Mucosa of rectum (tissue), 2 donors: ENCODE data around the gene HAUS8.

Source experiments
- H3K27ac ChIP-seq, 2 donors: one replicate each; pipeline ENCODE4 v1.7.0; 2013; ENCODE audit warnings: inconsistent platforms in 2 of 2, low read depth in 2 of 2, low read length in 2 of 2
- H3K27me3 ChIP-seq, 2 donors: one replicate each; pipeline ENCODE4 v1.7.0; 2013; ENCODE audit warnings: low read length in 2 of 2; ENCODE audit not compliant: control insufficient read depth in 2 of 2, insufficient read depth in 2 of 2
- H3K36me3 ChIP-seq, 2 donors: one replicate each; pipeline ENCODE4 v1.7.0; 2013; ENCODE audit warnings: low read length in 2 of 2; ENCODE audit not compliant: control insufficient read depth in 2 of 2, insufficient read depth in 2 of 2
- H3K4me1 ChIP-seq, 2 donors: one replicate each; pipeline ENCODE4 v1.7.0; 2013; ENCODE audit warnings: low read length in 2 of 2, mild to moderate bottlenecking in 1 of 2; ENCODE audit not compliant: control insufficient read depth in 2 of 2, insufficient read depth in 2 of 2
- H3K4me3 ChIP-seq, 2 donors: one replicate each; pipeline ENCODE4 v1.7.0; 2013; ENCODE audit warnings: low read length in 2 of 2
- H3K9ac ChIP-seq, 2 donors: one replicate each; pipeline ENCODE4 v1.7.0; 2013; ENCODE audit warnings: low read length in 2 of 2, low read depth in 1 of 2, mild to moderate bottlenecking in 1 of 2
- H3K9me3 ChIP-seq, 2 donors: one replicate each; pipeline ENCODE4 v1.7.0; 2013; ENCODE audit warnings: low read length in 2 of 2; ENCODE audit not compliant: control insufficient read depth in 2 of 2
- donor health status: healthy.
- donor health status: Normal muscosa, but diverticular disease.

Gene HAUS8

GRCh38 chr19:17061205-17061604, 14.0 kb downstream of the HAUS8 start:
- Histone ChIP-seq H3K27ac (peak overlapping the region; percentile 71 to 92), H3K9ac (peak overlapping the region in 1 of 2 donors; percentile 5), H3K27me3 (no peaks in the 10 kb centered on the region), H3K4me3 (peak overlapping the region in 1 of 2 donors; percentile 39), H3K4me1 (peaks cover 14 to 24% of the 10 kb centered on the region in 2 donors), H3K9me3 (no peaks in the 10 kb centered on the region), H3K36me3 (peaks cover 14 to 21% of the 10 kb centered on the region in 2 donors)

- H3K36me3 ChIP-seq, result peaks cover 14 to 21% of the 10 kb centered on the region in 2 donors
- H3K4me3 ChIP-seq, result no peak overlapping the region
These were observed 14.4 kb downstream of the HAUS8 start for GRCh38 chr19:17060802-17061201.

GRCh38 chr19:17058236-17058635, 17.0 kb downstream of the HAUS8 start:
- no peak overlapping the region for H3K9ac ChIP-seq
- no peak overlapping the region for H3K4me3 ChIP-seq
- peaks cover 21 to 34% of the 10 kb centered on the region in 2 donors for H3K36me3 ChIP-seq
- H3K27me3 ChIP-seq, result no peaks in the 10 kb centered on the region
- H3K9me3 ChIP-seq, result no peaks in the 10 kb centered on the region
- peaks cover 7 to 18% of the 10 kb centered on the region in 2 donors for H3K4me1 ChIP-seq
- H3K27ac ChIP-seq, result no peak overlapping the region

More at GRCh38 chr19:17060802-17061201, 14.4 kb downstream of the HAUS8 start:
- Histone ChIP-seq H3K9ac (no peak overlapping the region), H3K9me3 (no peaks in the 10 kb centered on the region), H3K27ac (peak overlapping the region in 1 of 2 donors; percentile 64), H3K27me3 (no peaks in the 10 kb centered on the region), H3K4me1 (peaks cover 14 to 24% of the 10 kb centered on the region in 2 donors)

GRCh38 chr19:17055636-17056035, 19.6 kb downstream of the HAUS8 start:
- H3K4me3 ChIP-seq, result no peak overlapping the region
- H3K9me3 ChIP-seq, result no peaks in the 10 kb centered on the region
- no peaks in the 10 kb centered on the region for H3K27me3 ChIP-seq
- H3K27ac ChIP-seq, result no peak overlapping the region
- H3K36me3 ChIP-seq, result peaks cover 26 to 53% of the 10 kb centered on the region in 2 donors
- H3K4me1 ChIP-seq, result peaks cover 1 to 3% of the 10 kb centered on the region in 2 donors
- H3K9ac ChIP-seq, result no peak overlapping the region

- Histone ChIP-seq H3K4me1 (peaks cover 3 to 4% of the 10 kb centered on the region in 2 donors), H3K27ac (no peak overlapping the region), H3K36me3 (peaks cover 26 to 55% of the 10 kb centered on the region in 2 donors), H3K9ac (no peak overlapping the region), H3K4me3 (no peak overlapping the region), H3K27me3 (no peaks in the 10 kb centered on the region), H3K9me3 (no peaks in the 10 kb centered on the region)
These were observed 20.5 kb downstream of the HAUS8 start for GRCh38 chr19:17054746-17055145.

- H3K4me1 ChIP-seq, result peaks cover 5% of the 10 kb centered on the region in 2 donors
- peaks cover 12 to 42% of the 10 kb centered on the region in 2 donors for H3K36me3 ChIP-seq
- no peak overlapping the region for H3K27ac ChIP-seq
- H3K9ac ChIP-seq, result no peak overlapping the region
- H3K4me3 ChIP-seq, result no peak overlapping the region
- H3K27me3 ChIP-seq, result no peaks in the 10 kb centered on the region
- no peaks in the 10 kb centered on the region for H3K9me3 ChIP-seq
These were observed 22.8 kb downstream of the HAUS8 start for GRCh38 chr19:17052439-17052838.

GRCh38 chr19:17049711-17050280, 25.5 kb downstream of the HAUS8 start:
- Histone ChIP-seq H3K27me3 (no peaks in the 10 kb centered on the region), H3K9me3 (no peaks in the 10 kb centered on the region), H3K4me1 (peaks cover 5% of the 10 kb centered on the region in 2 donors), H3K36me3 (peaks cover 5 to 36% of the 10 kb centered on the region in 2 donors), H3K27ac (peak overlapping the region in 1 of 2 donors; percentile 40), H3K9ac (peak overlapping the region in 1 of 2 donors; percentile 41), H3K4me3 (no peak overlapping the region)

GRCh38 chr19:17048885-17049453, 26.3 kb downstream of the HAUS8 start:
- peaks cover 5% of the 10 kb centered on the region in 2 donors for H3K4me1 ChIP-seq
- H3K27me3 ChIP-seq, result no peaks in the 10 kb centered on the region
- H3K36me3 ChIP-seq, result peaks cover 5 to 34% of the 10 kb centered on the region in 2 donors
- H3K9me3 ChIP-seq, result no peaks in the 10 kb centered on the region
- no peak overlapping the region for H3K27ac ChIP-seq
- H3K9ac ChIP-seq, result no peak overlapping the region
- H3K4me3 ChIP-seq, result no peak overlapping the region

GRCh38 chr19:17045907-17046502, 29.2 kb downstream of the HAUS8 start:
- Histone ChIP-seq H3K27ac (no peak overlapping the region), H3K27me3 (no peaks in the 10 kb centered on the region), H3K9me3 (no peaks in the 10 kb centered on the region), H3K4me3 (no peak overlapping the region), H3K9ac (no peak overlapping the region), H3K4me1 (peaks cover 12 to 14% of the 10 kb centered on the region in 2 donors), H3K36me3 (peaks cover 0 to 13% of the 10 kb centered on the region in 2 donors)

- Histone ChIP-seq H3K4me1 (peaks cover 7 to 11% of the 10 kb centered on the region in 2 donors), H3K4me3 (no peak overlapping the region), H3K27me3 (no peaks in the 10 kb centered on the region), H3K9me3 (no peaks in the 10 kb centered on the region), H3K36me3 (peaks cover 0 to 3% of the 10 kb centered on the region in 2 donors), H3K9ac (no peak overlapping the region), H3K27ac (no peak overlapping the region)
These were observed 31.5 kb downstream of the HAUS8 start for GRCh38 chr19:17043744-17044143.
